ENCODE results near the gene ITPRIP. TPM values are rescaled to one million over a fixed set of nuclear protein-coding genes. Genes with fewer than 3 reads are reported as not detected.
A peak's percentile ranks its signal among the peaks of the same experiment; 100 is the strongest.

ITPRIP gene
- total RNA-seq, 1 donor from 2014 or later, result 15.6 TPM

DNA sequence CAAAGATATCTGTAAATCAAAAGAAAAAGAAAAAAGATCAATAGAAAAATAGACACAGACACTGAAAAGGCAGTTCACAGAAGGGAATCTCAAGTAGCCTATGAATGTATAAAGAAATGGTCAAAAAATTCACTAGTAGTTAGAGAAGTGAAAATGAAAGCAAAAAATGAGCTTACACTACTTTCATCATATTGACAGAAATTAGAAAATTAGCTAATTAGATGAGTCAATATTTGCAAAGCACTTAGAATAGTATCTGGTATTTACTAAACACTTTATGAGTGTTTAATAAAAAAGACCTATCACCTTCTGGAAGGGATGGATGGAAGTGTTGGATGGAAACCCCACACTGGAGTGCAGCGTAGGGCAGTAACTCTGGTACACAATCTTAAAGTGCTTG is 13.7 kb upstream of the ITPRIP start:
- Mint-ChIP-seq H3K27ac (ENCODE audit: unreplicated experiment) (no peak overlapping the region), H3K27me3 (ENCODE audit: low read depth) (peaks cover 27% of the 10 kb centered on the region), H3K36me3 (ENCODE audit: low read depth) (no peaks in the 10 kb centered on the region), H3K4me3 (no peak overlapping the region), H3K9me3 (no peaks in the 10 kb centered on the region), H3K4me1 (no peaks in the 10 kb centered on the region)
- no peak for TF ChIP-seq CTCF (conservative IDR thresholded peaks at IDR 0.05)
- DNase-seq (ENCODE audit: low read depth, low spot score), result no peak

DNA sequence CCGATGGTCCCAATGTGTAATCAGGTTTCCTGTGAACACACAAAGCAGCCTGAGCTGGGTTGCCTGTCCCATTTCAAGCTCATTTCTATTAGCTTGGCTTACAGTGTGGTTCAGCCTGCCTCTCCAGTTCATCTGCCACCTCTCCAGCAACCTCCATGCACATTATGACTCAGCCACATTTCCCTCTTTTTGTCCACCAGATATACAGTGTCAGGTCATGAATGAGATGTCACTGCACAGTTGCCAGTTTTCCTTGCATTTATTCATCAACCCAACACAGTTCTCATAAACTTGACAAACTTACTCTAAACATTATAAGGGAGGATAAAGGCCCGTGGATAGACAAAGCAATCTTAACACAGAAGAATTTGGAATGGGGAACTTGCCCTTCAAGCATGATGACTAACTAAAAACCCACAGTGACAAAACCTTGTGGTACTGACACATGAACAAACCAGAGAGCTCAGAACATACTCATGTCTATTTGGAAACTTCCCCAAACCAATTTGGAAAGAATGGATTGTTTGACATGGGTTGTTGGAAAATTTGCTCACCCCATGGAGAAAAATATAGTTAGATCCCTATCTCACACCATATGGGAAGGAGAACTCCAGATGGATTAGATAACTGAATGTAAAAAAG is 12.9 kb upstream of the ITPRIP start:
- no peak for TF ChIP-seq CTCF (conservative IDR thresholded peaks at IDR 0.05)
- no peak for DNase-seq (ENCODE audit: low read depth, low spot score)
- Mint-ChIP-seq H3K27me3 (ENCODE audit: low read depth) (peaks cover 27% of the 10 kb centered on the region), H3K36me3 (ENCODE audit: low read depth) (no peaks in the 10 kb centered on the region), H3K4me3 (no peak overlapping the region), H3K9me3 (no peaks in the 10 kb centered on the region), H3K27ac (ENCODE audit: unreplicated experiment) (no peak overlapping the region), H3K4me1 (no peaks in the 10 kb centered on the region)

- TF ChIP-seq CTCF (conservative IDR thresholded peaks at IDR 0.05), result peak; percentile 73
- Mint-ChIP-seq H3K4me1 (no peaks in the 10 kb centered on the region), H3K9me3 (no peaks in the 10 kb centered on the region), H3K4me3 (no peak overlapping the region), H3K36me3 (ENCODE audit: low read depth) (no peaks in the 10 kb centered on the region), H3K27ac (ENCODE audit: unreplicated experiment) (no peak overlapping the region), H3K27me3 (ENCODE audit: low read depth) (peaks cover 27% of the 10 kb centered on the region)
- no peak for DNase-seq (ENCODE audit: low read depth, low spot score)
Measured at GRCh38 chr10:104350127-104350635, 11.9 kb upstream of the ITPRIP start.

DNA sequence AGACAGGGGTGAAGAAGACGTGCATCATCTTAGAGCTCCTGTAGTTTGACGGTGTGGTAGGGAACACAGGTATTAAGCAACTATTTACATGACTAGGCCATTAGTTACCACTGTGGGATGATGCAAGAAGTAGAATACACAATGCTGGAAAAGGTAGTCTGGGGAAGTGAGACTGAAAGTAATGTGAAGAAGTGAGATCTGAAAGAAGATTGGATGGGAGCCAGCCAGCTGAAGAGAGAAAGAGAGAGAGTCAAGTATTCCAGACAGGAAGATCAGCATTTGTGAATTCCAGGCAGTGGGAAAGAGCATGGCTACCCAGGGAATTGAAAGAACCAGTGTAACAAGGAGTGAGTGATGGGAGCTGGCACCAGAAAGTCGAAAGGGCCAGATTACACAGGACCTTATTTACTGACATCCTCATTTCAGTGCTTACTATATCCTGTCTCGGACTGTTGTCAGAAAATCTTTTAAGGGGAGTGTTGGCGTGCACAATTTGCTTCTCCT is 11.4 kb upstream of the ITPRIP start:
- DNase-seq (ENCODE audit: low read depth, low spot score), result no peak
- no peak overlapping the region for H3K27ac Mint-ChIP-seq (ENCODE audit: unreplicated experiment)
- TF ChIP-seq CTCF (conservative IDR thresholded peaks at IDR 0.05), result no peak
- H3K27me3 Mint-ChIP-seq (ENCODE audit: low read depth), result peaks cover 27% of the 10 kb centered on the region
- H3K4me1 Mint-ChIP-seq, result no peaks in the 10 kb centered on the region
- H3K36me3 Mint-ChIP-seq (ENCODE audit: low read depth), result no peaks in the 10 kb centered on the region
- no peaks in the 10 kb centered on the region for H3K9me3 Mint-ChIP-seq
- no peak overlapping the region for H3K4me3 Mint-ChIP-seq

GRCh38 chr10:104348601-104349000 is 10.3 kb upstream of the ITPRIP start:
- Mint-ChIP-seq H3K36me3 (ENCODE audit: low read depth) (no peaks in the 10 kb centered on the region), H3K4me1 (no peaks in the 10 kb centered on the region), H3K27ac (ENCODE audit: unreplicated experiment) (no peak overlapping the region), H3K4me3 (no peak overlapping the region), H3K27me3 (ENCODE audit: low read depth) (peaks cover 32% of the 10 kb centered on the region), H3K9me3 (no peaks in the 10 kb centered on the region)
- DNase-seq (ENCODE audit: low read depth, low spot score), result no peak
- TF ChIP-seq CTCF (conservative IDR thresholded peaks at IDR 0.05), result no peak

Measured in neural crest cell (in vitro differentiated cells).